ENCODE data around the gene FN1. TPM values are rescaled to one million over a fixed set of nuclear protein-coding genes. Genes with fewer than 3 reads are reported as not detected.

The FN1 gene
- total RNA-seq, 2 experiments from 2014 or later = 0.53 to 0.71 TPM

DNA sequence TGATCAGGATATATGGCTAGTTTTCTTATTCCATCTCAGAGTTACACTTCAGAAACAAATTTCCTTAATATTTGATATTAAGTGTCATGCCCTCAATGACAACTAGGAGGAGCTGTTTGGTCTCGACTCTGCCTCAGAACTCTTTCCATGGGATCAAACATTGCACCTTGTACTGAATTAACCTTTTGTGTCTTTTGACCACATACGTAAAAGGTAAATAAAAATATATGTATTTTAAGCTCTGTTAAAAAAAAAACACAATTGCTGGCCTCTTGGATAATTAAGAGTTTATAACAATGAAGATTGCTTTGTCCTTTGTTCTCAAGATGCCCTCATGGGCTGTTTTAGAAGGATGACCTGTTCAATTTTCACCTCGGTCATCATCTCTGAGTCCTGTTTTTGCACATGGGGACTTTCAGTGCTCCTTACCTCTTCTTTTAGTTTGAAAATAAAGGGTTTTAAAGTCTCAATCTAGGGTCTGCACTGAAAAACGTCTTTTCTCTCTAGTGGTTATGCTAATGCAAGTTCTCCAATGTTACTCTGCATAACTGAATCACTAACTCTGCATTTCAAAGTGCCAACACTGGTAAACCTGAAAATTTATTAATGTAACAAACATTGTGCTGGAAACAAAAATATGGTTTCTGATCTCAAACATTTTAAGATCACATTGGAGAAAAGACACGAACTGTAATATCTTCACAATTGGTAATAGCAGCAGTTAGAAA lies 18.8 kb upstream of the FN1 start:
- DNase-seq (no peak), ATAC-seq (ENCODE audit: low read depth) (no peak)
- Mint-ChIP-seq H3K9me3 (no peaks in the 10 kb centered on the region), H3K4me3 (no peak overlapping the region), H3K4me1 (no peaks in the 10 kb centered on the region), H3K36me3 (no peaks in the 10 kb centered on the region), H3K27me3 (peaks cover 21% of the 10 kb centered on the region), H3K27ac (no peak overlapping the region)
- POLR2A ChIA-PET = no interaction called here

DNA sequence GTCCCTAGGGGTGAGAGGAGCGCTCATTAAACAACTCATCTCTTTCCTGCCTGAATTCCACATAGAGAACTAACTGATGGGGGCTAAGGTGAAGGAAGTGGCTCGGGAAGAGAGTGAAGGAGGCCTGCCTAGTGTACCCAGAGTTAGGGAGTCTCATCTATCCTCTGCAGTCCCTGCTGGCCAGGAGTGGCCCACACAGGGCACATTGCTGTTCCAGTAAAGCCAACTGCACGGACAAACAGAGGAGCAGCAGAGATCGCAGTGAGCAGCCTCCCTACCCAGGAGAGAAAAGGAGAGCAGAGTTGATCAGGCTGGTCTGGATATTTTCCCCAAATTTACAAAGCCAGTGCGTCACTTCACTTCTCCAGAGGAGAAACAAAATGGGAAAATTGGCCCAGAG lies 16.9 kb upstream of the FN1 start:
- DNase-seq (no peak), ATAC-seq (ENCODE audit: low read depth) (no peak)
- Mint-ChIP-seq H3K9me3 (no peaks in the 10 kb centered on the region), H3K4me1 (no peaks in the 10 kb centered on the region), H3K36me3 (no peaks in the 10 kb centered on the region), H3K27ac (no peak overlapping the region), H3K27me3 (peaks cover 27% of the 10 kb centered on the region), H3K4me3 (no peak overlapping the region)
- POLR2A ChIA-PET = no interaction called here

GRCh38 chr2:215451012-215451756 lies 15.3 kb upstream of the FN1 start:
- no peaks in the 10 kb centered on the region for H3K9me3 Mint-ChIP-seq
- ATAC-seq (ENCODE audit: low read depth) (no peak), DNase-seq (no peak)
- POLR2A ChIA-PET = no interaction called here
- H3K27ac Mint-ChIP-seq = no peak overlapping the region
- H3K27me3 Mint-ChIP-seq = peaks cover 33% of the 10 kb centered on the region
- H3K36me3 Mint-ChIP-seq = no peaks in the 10 kb centered on the region
- H3K4me1 Mint-ChIP-seq = no peaks in the 10 kb centered on the region
- no peak overlapping the region for H3K4me3 Mint-ChIP-seq

DNA sequence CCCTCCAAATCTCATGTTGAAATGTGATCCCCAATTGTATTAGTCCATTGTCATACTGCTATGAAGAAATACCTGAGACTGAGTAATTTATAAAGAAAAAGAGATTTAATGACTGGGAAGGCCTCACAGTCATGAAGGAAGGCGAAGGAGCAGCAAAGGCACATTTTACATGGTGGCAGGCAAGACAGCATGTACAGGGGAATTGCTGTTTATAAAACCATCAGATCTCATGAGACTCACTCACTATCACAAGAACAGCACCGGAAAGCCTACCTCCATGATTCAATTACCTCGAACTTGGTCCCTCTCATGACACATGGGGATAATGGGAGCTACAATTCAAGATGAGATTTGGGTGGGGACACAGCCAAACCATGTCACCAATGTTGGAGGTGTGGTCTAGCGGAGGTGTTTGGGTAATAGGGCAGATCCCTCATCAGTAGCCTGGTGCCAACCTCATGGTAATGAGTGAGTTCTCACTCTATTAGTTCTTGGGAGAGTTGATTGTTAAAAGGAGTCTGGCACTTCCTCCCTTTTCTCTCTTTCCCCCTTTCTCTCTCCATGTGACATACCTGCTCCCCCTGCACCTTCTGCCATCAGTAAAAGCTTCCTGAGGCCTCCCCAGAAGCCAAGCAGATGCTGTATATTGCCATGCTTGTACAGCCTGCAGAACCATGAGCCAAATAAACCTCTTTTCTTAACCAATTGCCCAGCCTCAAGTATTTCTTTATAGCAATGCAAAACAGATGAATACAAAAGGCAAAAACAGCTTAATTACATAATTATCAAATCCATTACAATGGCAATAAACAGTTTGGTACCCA lies 14.5 kb upstream of the FN1 start:
- H3K9me3 Mint-ChIP-seq = no peaks in the 10 kb centered on the region
- no peak overlapping the region for H3K4me3 Mint-ChIP-seq
- no peak for DNase-seq
- no peaks in the 10 kb centered on the region for H3K36me3 Mint-ChIP-seq
- H3K27ac Mint-ChIP-seq = no peak overlapping the region
- H3K27me3 Mint-ChIP-seq = peaks cover 33% of the 10 kb centered on the region
- no peak for ATAC-seq (ENCODE audit: low read depth)
- H3K4me1 Mint-ChIP-seq = no peaks in the 10 kb centered on the region
- POLR2A ChIA-PET = no interaction called here

- no peak for DNase-seq
- no peak for ATAC-seq (ENCODE audit: low read depth)
- peaks cover 41% of the 10 kb centered on the region for H3K27me3 Mint-ChIP-seq
- H3K4me3 Mint-ChIP-seq = no peak overlapping the region
- H3K4me1 Mint-ChIP-seq = no peaks in the 10 kb centered on the region
- no peaks in the 10 kb centered on the region for H3K36me3 Mint-ChIP-seq
- H3K27ac Mint-ChIP-seq = no peak overlapping the region
- POLR2A ChIA-PET = no interaction called here
- no peaks in the 10 kb centered on the region for H3K9me3 Mint-ChIP-seq
Observed at GRCh38 chr2:215447673-215448081, 11.8 kb upstream of the FN1 start.

DNA sequence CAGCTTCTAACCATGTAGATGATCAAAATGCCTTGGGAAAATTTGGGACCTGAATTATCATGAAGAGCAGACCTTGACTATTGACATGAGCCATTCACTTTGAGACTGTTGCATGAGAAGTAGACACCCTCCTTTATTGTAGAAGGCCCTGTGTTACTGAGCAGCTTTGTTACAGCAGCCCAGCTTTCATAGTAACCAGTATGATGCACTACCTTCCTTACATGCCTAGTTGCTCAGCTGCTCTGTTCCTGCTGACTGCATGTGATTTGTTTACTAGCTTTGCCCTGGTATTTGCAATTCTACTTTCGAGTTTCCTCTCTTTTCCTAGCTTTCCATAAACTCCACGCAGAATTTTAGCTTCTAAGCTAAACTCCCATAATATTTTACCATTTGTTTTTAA lies 11.2 kb upstream of the FN1 start:
- ATAC-seq (ENCODE audit: low read depth) (no peak), DNase-seq (no peak)
- H3K4me3 Mint-ChIP-seq = no peak overlapping the region
- no peak overlapping the region for H3K27ac Mint-ChIP-seq
- H3K36me3 Mint-ChIP-seq = no peaks in the 10 kb centered on the region
- peaks cover 39% of the 10 kb centered on the region for H3K27me3 Mint-ChIP-seq
- H3K4me1 Mint-ChIP-seq = no peaks in the 10 kb centered on the region
- no peaks in the 10 kb centered on the region for H3K9me3 Mint-ChIP-seq
- POLR2A ChIA-PET = no interaction called here

GRCh38 chr2:215442401-215442787 lies 6.5 kb upstream of the FN1 start:
- no peak overlapping the region for H3K4me3 Mint-ChIP-seq
- ATAC-seq (ENCODE audit: low read depth) = no peak
- H3K27ac Mint-ChIP-seq = no peak overlapping the region
- peaks cover 4% of the 10 kb centered on the region for H3K4me1 Mint-ChIP-seq
- H3K36me3 Mint-ChIP-seq = no peaks in the 10 kb centered on the region
- no peaks in the 10 kb centered on the region for H3K9me3 Mint-ChIP-seq
- POLR2A ChIA-PET = no interaction called here
- DNase-seq = no peak
- H3K27me3 Mint-ChIP-seq = peaks cover 44% of the 10 kb centered on the region

GRCh38 chr2:215441560-215442400 lies 5.9 kb upstream of the FN1 start:
- Mint-ChIP-seq H3K27me3 (peaks cover 47% of the 10 kb centered on the region), H3K4me3 (no peak overlapping the region), H3K27ac (no peak overlapping the region), H3K9me3 (no peaks in the 10 kb centered on the region), H3K36me3 (no peaks in the 10 kb centered on the region), H3K4me1 (peaks cover 8% of the 10 kb centered on the region)
- POLR2A ChIA-PET = no interaction called here
- no peak for DNase-seq
- no peak for ATAC-seq (ENCODE audit: low read depth)

DNA sequence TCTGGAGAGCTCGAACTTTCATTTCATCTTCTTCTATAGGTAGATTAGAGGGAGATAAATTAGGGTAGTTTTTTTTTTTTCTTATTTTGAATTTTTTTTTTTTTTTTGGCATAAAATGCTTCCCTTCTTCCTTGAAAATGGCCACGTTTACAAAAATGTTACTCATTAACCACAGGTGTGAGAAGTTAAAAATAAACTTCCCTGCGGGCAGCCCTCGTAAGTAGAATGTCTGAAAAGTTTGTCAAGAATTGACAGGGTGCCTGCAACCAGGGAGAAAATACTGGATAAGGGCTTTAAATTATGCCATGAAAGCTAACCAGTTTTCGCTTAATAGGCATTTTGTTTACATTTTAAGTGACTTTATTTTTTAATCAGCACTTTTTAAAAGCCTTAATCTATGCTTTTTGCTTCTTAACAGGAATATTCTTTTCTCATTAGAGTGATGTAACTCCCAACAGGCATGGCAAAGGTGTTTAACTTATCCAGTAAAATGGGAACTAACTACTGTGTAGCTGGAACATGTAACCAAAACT lies 4.2 kb upstream of the FN1 start:
- H3K27ac Mint-ChIP-seq = no peak overlapping the region
- no peaks in the 10 kb centered on the region for H3K9me3 Mint-ChIP-seq
- no peaks in the 10 kb centered on the region for H3K36me3 Mint-ChIP-seq
- ATAC-seq (ENCODE audit: low read depth) (no peak), DNase-seq (no peak)
- peaks cover 20% of the 10 kb centered on the region for H3K4me1 Mint-ChIP-seq
- H3K4me3 Mint-ChIP-seq = no peak overlapping the region
- POLR2A ChIA-PET = no interaction called here
- peaks cover 61% of the 10 kb centered on the region for H3K27me3 Mint-ChIP-seq

GRCh38 chr2:215439404-215439803 lies 3.5 kb upstream of the FN1 start:
- H3K27me3 Mint-ChIP-seq = peaks cover 66% of the 10 kb centered on the region
- POLR2A ChIA-PET = no interaction called here
- ATAC-seq (ENCODE audit: low read depth) (no peak), DNase-seq (no peak)
- peaks cover 20% of the 10 kb centered on the region for H3K4me1 Mint-ChIP-seq
- H3K4me3 Mint-ChIP-seq = no peak overlapping the region
- H3K36me3 Mint-ChIP-seq = no peaks in the 10 kb centered on the region
- no peak overlapping the region for H3K27ac Mint-ChIP-seq
- H3K9me3 Mint-ChIP-seq = no peaks in the 10 kb centered on the region

GRCh38 chr2:215437614-215438013 lies 1.7 kb upstream of the FN1 start:
- POLR2A ChIA-PET = no interaction called here
- Mint-ChIP-seq H3K9me3 (no peaks in the 10 kb centered on the region), H3K4me3 (no peak overlapping the region), H3K4me1 (peaks cover 20% of the 10 kb centered on the region), H3K27me3 (peaks cover 71% of the 10 kb centered on the region), H3K27ac (no peak overlapping the region), H3K36me3 (no peaks in the 10 kb centered on the region)
- DNase-seq (no peak), ATAC-seq (ENCODE audit: low read depth) (no peak)

GRCh38 chr2:215436705-215437565 lies 1.1 kb upstream of the FN1 start:
- POLR2A ChIA-PET = no interaction called here
- Mint-ChIP-seq H3K9me3 (no peaks in the 10 kb centered on the region), H3K27ac (no peak overlapping the region), H3K36me3 (no peaks in the 10 kb centered on the region), H3K4me3 (peak overlapping the region; percentile 82), H3K4me1 (peaks cover 20% of the 10 kb centered on the region), H3K27me3 (peaks cover 74% of the 10 kb centered on the region)
- no peak for DNase-seq
- ATAC-seq (ENCODE audit: low read depth) = no peak
